GM21526 (cell line): ENCODE results near the gene PLXDC1.
A peak's percentile ranks its signal among the peaks of the same experiment; 100 is the strongest.

Experiments used
- ATAC-seq: cut with Tn5 transposase; IDR thresholded peaks from one replicate; pipeline ENCODE4 v1.9.1; 2021; ENCODE audit warnings: moderate library complexity; ENCODE audit not compliant: unreplicated experiment, low FRiP score

The PLXDC1 gene

DNA sequence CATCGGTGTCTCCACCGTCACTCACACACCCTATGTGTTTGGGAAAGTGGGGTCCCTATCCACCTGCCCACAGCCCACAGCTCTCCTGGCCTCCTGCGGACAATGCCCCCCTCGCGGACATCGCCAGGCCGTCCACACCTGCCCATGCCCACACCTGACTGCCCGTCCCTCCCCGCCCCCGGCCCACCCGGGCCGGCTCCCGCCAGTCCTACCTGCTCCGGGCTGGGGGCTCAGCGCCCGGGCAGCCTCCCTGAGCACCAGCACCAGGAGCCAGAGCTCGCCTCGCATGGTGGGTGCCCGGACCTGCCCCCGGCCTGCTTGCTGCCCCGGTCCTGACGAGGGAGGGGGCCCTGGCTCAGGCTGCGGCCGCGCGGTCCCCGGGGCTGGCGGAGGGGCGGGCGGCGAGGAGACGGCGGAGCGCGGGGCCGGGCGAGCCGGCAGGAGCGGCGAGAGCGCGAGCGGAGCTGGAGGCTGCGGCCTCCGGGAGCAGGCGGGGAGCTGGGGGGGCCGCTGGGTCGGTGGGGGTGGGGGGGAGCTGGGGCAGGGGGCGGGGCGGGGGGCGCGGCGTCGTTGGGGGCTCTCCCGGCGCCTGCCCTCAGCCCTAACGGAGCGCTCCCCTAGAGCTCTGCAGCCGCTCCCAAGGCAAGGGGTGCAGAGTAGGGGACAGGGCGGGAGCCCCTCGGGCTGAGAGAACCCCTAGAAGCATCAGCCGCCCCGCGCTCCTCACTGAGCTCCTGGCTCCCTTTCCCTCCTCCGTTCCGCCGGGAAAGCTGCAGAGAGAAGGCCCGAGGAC lies at the start of gene PLXDC1:
Gene PLXDC1, minus strand, starts transcription at position 488 of the 793 bp plus-strand sequence. Its CDS starts 200 bp downstream, at position 288.
- no peak for ATAC-seq

GRCh38 chr17:39200957-39201510 lies 49.6 kb upstream of the PLXDC1 start:
- no peak for ATAC-seq

GRCh38 chr17:39200070-39200879 lies 48.8 kb upstream of the PLXDC1 start, which contains the start of gene RPL19:
Gene RPL19 (plus strand): TSS chr17:39200283. CDS start chr17:39200345, 62 bp downstream.
- peak; percentile 45 for ATAC-seq

GRCh38 chr17:39199820-39200069 lies 48.3 kb upstream of the PLXDC1 start:
- peak; percentile 57 for ATAC-seq

DNA sequence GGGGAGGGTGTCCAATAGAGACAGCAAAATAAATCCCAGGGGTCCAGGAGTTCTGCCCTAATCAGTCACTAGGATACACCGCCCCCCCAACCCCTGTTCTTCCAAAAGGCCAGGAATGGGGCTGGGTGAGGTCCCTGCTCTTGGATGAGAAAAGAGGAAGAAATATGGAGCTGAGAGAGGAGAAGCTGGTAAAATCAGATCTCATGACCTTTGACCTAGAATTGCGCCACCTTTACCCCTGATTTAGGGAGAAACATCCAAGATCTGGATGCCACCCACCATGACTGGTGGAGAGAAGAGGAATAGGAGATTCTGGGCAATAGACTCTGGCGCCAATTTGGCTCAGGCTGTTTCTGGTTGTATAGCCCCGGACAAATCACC lies 46.7 kb upstream of the PLXDC1 start:
- no peak for ATAC-seq

GRCh38 chr17:39197380-39198185 lies 46.1 kb upstream of the PLXDC1 start, which contains the start of gene CACNB1:
Gene CACNB1 (minus strand): TSS chr17:39197669. CDS start chr17:39197495, 174 bp downstream.
- ATAC-seq = peak; percentile 36

- ATAC-seq = no peak
Measured at GRCh38 chr17:39196808-39197291, 45.4 kb upstream of the PLXDC1 start.

- ATAC-seq = no peak
Measured at GRCh38 chr17:39196241-39196807, 44.9 kb upstream of the PLXDC1 start.

DNA sequence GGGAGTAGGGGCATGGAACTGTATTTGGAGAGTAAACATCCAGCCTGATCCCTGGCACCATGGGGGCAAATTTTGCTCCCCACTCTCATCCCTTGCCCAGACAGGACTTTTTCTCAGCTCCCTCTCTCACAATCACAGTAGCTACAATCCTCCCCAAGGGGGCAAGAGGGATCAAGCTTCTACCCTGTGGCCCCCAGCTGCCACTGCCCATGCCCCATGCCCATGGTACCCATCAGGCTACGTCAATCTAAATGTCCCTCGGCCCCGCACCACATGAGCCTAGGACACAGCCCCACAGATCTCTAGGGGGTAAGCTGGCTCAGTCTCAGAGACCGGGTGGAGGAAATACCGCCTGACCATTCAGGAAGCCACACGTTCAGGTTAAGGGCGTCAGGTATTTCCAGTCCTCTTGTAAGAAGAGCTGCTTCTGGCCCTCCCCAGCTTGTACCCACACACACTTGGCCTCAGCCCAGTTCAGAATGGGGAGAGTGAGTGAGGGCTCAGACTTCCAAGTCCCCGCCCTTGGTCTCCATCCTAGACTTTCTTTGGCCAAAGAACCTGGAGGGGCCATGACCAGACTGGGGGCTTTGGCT lies 44.2 kb upstream of the PLXDC1 start:
- ATAC-seq = no peak

GRCh38 chr17:39194985-39195524 lies 43.6 kb upstream of the PLXDC1 start:
- ATAC-seq = no peak

DNA sequence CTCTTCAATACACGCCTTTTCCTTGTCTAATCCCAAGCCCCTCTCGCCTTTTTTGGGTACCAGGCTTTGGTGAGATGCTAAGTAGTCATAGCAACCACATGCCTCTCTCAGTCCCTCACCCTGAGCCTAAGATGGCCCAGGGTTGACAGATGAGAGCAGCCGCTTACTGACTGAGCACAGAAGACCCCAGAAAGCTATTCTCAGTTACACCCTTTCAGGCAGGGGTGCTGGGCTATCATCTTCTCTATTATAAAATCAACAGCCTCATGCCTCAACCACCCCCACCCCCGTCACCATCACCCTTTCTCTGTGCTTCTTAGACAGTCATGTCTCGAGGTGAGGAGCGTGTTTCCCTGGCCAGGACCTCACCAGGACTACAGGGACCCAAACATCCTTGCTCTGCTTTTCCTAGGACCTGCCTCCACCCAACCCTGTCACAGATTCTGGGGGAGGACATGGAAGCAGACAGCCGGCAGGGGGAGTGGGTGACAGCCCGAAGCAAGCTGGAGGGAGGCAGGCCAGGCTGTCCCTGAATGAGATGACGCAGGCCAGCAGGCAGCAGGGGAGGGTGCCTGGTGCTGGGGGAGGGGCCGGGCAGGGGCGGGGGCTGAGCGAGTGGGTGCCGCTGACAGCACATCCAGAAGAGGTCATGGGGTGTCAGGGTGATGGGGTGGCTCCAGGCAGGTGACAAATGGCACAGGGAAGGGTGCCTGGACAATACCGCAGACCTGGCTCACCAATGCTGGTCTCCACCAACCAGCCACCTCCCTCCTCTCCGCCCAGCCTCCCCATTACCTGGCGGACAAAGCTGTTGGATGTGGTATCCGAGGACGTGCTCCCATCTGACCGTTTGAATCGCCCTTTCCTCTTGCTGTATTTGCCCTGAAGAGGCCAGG lies 42.9 kb upstream of the PLXDC1 start:
- no peak for ATAC-seq

GRCh38 chr17:39193346-39193745 lies 41.9 kb upstream of the PLXDC1 start:
- ATAC-seq = no peak

DNA sequence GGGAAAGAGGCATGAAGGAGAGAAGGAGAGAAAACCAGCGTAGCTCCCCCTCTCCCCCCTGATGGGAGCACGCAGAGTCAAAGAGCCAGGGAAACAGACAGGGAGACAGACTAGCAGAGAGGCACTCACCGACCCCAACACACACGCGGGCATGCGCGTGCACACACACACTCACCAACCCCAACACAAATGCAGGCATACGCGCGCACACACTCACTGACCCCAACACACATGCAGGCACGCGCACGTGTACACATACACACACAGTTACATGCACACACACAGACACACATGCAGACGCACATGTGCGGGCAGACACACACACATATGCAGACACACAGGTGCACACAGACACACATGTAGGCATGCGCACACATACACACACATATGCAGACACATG lies 41.5 kb upstream of the PLXDC1 start:
- no peak for ATAC-seq

- ATAC-seq = no peak
Measured at GRCh38 chr17:39191750-39192510, 40.5 kb upstream of the PLXDC1 start.

- ATAC-seq = no peak
Measured at GRCh38 chr17:39187152-39187830, 35.9 kb upstream of the PLXDC1 start.

DNA sequence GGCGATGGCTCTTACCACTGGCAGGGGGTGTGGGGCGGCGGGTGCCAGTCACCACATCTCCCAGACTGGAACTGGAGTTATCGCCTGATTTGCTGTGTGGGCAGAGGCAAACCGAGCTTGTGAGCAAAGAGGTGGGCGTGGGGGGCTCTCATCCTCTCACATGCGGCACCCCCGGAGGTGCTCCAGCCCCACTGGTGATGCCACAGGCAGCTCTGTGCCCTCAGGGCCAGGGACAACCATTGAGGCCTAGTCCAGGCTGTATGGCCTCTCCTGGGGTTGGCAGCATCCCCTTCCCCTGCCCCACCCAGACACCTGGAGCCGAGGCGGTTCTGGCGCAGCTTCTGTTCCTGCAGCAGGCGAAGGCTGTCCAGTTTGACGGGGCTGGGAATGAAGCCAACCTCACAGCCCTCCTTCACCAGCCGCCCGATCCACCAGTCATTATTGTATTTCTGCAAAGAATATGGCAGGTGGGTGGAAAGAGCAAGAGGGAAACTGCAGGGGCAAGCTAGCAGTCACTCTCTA lies 35.1 kb upstream of the PLXDC1 start:
- ATAC-seq = no peak

GRCh38 chr17:39183720-39184119 lies 32.3 kb upstream of the PLXDC1 start:
- ATAC-seq = no peak
